GM21786 (cell line): ENCODE data around the gene ENTPD2.

Source experiments
- ATAC-seq: cut with Tn5 transposase; IDR thresholded peaks from one replicate; pipeline ENCODE4 v1.9.1; 2021; ENCODE audit not compliant: unreplicated experiment

Gene ENTPD2

DNA sequence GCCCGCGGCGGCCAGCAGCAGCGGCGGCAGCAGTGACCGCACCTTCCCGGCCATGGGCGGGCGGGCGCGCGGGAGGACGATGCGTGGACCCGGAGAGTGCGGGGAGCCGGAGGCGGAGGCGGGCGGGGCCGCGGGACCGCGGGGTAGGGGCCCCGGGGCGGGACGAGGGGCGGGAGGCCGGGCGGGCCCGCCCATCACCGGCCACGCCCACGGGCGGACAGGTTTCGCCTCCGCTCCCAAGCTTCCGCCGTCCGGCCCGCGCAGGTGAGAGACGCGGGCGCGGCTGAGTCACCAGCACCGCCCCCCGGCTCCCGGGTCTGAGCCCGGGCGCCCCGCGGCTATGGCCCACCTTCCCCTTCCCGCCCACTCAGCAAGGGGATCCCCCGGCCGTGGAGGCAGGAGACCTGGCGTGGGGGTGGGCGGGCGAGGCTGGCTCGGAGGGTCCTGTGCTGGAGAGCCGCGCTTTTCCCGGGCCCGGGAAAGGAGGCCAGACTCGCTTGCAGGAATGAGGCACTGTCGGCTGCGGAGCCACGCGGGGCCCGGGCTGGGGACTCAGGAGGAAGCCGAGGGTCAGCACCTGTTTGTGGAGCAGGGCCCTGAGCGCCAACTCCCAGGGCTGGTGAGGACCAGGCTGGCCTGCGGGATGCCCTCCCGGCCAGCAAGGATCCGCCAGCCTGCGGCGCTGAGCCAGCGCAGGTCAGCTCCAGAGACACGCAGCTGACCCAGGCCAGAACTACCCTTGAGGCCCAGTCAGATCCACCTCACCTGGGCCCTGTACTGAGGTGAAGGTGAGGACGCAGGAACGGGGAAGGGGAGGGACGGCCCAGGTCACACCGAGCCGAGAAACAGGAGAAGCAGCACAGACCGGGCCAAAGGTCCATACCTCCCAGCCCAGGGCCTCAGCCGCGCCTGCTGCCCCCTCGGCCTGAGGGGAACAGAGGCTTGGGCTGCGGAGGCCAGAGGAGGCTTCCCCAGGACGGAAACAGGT, at the start of gene ENTPD2:
Gene ENTPD2 (minus strand): TSS at position 118 of the 988 bp plus-strand sequence. CDS start 64 bp downstream, at position 54.
- ATAC-seq, result no peak

DNA sequence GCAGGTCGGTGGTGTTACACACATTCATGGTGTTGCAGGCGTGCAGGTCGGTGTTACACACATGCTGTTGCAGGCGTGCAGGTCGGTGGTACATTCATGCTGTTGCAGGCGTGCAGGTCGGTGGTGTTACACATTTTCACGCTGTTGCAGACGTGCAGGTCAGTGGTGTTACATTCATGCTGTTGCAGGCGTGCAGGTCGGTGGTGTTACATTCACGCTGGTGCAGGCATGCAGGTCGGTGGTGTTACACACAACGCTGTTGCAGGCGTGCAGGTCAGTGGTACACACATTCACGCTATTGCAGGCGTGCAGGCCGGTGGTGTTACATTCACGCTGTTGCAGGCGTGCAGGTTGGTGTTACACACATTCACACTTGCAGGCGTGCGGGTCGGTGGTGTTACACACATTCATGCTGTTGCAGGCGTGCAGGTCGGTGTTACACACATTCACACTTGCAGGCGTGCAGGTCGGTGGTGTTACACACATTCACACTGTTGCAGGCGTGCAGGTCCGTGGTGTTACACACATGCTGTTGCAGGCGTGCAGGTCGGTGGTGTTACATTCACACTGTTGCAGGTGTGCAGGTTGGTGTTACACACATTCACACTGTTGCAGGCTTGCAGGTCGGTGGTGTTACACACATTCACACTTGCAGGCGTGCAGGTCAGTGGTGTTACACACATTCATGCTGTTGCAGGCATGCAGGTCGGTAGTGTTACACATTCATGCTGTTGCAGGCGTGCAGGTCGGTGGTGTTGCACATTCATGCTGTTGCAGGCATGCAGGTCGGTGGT, 49.5 kb upstream of the ENTPD2 start:
- no peak for ATAC-seq

DNA sequence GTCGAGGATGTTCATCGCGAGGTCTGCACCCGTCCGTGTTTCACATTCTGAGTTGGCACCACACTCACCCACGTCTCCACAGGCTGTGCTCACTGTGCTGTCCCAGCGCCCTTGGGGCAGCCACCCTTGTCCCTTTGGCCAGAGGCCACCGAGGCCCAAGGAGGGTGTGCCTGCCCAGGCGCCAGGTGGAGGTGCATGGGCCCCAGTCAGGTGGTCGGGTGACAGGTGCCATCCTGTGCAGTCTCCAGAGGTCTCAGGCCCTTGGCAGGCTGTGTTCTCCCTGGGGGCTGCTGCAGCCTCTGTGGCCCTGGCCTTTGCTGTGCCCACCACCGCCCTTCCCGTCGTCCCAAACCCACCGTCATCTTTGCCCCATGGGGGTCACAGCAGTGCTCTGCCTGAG, 45.4 kb upstream of the ENTPD2 start:
- ATAC-seq, result no peak

DNA sequence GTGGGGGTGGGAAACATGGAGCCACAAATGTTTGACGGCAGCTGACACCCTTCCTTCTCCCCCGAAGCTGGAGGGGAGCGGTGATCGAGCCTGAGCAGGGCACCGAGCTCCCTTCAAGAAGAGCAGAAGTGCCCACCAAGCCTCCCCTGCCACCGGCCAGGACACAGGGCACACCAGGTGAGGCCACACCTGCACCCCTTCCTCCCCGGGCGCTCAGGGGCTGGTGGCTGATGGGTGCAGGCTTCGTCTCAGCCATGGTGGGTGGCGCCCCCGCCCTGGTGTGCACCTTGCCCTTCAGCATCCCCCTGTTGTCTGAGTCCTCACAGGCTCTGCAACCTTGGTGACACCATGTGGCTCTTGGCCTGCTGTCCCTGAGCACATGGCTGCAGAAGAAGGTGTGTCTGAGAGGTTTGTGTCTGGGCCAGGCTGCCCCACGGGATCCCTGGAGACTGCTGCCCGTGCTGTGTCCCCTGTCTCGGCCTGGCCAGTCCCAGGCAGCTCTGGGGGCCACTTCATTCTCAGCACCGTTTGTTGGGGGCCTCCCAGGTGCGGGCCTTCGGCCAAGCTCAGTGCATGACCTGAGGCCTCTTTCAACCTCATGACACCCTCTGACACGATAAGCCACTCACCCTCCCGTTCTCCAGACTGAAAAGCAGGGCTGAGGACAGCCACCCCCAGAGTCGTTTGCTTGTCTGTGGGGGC, 44.1 kb upstream of the ENTPD2 start:
- no peak for ATAC-seq

DNA sequence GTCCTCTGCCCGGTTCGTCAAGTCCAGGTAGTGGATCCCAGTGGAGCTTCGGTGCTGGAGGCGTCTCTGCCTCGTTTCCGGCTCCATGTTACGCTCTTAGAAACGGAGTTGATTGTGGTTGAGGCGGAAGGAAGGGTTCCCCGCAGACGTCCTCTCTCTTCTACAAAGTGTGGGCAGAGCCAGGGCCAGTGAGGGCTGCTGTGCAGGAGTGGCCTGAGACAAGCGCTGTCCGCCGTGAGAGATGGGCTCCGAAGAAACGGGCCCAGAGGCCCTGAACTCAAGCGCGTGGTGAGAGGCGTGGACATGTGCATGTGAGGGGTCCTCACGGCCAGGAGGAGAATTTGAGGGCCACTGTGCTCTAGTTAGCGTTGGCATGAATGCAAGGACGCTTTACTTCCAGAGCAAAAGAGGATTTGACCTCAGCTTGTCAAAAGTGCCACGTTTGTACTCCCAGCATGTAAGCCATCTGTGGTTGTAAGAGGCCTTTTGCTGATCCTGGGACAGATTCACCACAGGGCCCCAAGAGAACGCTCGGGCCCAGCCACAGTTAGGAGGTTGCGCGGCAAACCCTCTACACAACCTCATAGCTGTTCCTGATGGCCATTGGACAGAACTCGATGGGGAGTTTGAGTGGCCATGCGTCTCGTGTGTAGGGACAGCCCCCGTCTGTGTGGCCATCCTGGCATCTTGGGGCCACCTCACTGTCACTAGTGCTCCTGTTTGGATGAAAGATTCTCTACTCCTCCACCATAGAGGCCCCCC, 43.1 kb upstream of the ENTPD2 start:
- ATAC-seq, result no peak

DNA sequence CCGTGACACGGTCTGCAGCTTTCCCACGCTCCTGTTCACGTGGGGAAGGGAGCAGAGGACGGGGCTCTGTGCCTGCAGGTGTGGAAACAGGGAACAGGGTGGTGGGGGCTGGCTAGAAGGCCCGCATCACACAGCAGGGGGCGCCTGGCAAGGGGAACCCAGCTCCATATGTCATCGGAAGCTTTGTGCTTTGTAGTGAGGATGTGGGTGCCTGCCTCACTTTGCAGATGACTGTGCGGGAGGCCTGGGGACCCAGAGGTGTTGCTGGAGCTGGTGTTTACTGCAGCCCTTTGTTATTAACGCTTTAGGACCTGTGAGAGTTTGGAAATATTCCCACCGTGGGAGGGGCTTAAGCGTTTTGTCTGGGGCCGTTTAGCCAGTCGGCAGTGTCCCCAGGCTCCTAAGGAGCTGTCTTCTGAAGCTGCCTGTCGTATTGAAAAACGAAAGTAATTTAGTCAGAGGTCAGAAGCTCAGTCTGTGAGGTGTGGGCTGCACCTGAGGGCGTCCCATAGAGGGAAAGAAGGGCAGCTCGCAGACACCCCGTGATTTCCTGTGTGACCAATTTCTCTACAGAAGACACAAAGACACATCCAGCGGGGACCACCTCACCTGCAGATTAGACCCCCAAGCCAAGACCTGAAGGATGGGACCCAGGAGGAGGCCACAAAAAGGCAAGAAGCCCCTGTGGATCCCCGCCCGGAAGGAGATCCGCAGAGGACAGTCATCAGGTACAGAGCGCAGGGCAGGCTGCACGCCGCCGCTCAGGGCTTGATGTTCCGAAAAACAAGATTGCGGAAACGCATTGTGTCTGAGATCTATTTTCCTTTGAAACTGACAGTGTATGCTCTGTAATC, 42.0 kb upstream of the ENTPD2 start:
- ATAC-seq, result peak; percentile 85

DNA sequence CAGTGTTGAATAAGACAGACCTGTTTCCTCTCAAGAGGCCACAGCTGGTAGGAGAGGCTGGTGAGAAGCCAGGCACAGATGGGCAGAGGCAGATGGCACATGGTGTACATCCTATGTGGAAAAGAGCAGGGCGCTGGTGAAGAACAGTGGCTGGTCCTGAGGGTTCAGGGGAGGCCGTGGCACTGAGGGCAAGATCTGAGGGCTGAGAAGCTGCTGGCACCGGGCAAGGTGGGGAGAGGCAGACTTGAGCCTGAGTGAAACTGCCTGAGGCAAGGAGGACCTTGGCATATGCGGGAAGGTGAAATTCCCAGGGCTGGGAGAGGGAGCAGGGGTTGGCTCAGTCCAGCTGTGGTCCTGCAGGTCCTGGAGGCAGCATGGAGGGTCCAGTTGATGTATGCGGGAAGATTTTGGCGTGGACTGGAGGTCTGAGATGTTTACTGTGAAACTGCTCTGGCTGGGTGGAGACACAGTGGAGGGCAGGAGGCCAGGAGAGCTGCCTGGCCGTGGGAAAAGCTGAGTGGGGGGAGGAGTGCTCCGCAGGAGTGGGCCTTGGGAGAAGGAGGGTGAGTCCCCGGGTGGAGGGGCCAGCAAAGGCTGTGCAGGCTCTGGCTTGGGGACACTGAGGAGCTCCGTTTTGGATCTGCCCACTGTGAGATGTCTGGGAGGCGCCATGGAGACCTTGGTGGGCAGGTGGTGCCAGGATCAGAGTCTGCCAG, 35.5 kb upstream of the ENTPD2 start:
- ATAC-seq, result no peak

DNA sequence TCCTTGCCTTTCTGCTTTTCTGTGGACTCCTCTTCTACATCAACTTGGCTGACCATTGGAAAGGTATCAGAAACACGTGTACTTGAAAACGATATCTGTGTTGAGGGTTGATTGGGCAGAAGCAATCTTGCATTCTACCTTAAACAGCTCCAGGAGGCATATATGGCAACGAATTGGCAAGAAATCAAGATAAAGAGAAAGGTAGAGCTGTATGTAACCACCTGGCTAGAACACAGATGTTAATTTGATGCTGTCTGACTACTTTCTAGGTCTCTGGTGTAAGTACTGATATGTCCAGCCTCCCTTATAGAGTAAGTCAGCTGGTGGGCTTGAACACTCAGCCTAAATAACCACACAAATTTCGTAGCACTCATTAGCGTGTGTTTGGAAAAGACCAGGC, 34.3 kb upstream of the ENTPD2 start:
- no peak for ATAC-seq

DNA sequence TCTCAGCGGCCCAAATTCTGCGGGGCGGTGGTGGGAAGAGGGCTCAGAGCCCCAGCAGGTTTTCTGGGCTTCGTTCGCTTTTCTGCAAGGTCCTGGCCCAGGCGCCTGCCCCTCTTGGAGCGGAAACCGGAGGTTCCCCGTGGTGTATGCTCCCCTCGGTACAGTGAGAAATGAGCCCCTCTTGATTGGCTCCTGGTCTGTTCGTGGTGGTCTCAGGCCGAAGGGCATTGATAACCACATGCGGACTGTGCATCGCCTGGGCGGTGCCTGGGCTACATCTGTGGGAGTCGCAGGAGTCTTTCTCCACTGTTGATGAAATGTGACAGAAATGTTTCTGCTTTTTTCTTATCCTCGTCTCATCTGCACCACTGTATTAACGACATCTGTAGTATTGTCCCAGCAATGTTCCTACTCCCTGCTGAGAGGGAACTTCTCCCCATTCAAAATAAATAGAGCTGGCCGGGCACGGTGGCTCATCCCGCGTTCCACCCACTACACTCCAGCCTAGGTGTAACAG, 33.6 kb upstream of the ENTPD2 start:
- no peak for ATAC-seq

DNA sequence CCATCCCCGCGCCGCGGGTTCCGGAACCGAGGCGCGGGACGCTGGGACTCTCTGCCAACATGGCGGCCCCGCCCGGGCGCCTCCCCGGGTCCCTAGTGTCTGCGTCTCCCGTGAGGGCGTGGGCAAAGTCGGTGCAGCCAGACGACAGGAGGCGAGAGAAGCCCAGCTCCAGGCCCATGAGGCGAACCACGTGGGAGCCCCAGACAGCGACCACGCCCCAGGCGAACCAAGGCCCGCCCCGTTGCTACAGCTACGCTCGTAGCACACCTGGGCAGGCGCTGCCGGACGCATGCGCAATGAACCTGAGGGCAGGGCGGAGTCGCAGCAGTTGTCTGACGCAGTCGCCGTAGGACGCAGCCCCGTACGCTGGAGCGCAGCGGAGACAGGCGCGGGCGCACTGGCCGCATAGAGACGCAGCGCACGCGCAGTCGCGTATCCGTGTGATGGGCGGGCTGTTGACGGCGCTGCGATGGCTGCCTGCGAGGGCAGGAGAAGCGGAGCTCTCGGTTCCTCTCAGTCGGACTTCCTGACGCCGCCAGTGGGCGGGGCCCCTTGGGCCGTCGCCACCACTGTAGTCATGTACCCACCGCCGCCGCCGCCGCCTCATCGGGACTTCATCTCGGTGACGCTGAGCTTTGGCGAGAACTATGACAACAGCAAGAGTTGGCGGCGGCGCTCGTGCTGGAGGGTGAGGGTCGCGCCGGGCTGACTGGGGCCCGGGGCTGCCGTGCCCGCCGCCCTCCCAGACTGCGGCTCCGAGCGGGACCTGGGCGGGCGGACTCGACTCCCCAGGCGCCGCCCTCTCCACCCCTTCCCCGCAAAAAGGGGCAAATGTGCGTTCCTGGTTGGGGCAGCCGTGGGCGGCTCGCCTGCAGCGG, 32.9 kb upstream of the ENTPD2 start, which contains the start of gene MAN1B1:
Gene MAN1B1 (plus strand): TSS at position 455 of the 878 bp plus-strand sequence. CDS start 15 bp downstream, at position 470.
- peak; percentile 79 for ATAC-seq

DNA sequence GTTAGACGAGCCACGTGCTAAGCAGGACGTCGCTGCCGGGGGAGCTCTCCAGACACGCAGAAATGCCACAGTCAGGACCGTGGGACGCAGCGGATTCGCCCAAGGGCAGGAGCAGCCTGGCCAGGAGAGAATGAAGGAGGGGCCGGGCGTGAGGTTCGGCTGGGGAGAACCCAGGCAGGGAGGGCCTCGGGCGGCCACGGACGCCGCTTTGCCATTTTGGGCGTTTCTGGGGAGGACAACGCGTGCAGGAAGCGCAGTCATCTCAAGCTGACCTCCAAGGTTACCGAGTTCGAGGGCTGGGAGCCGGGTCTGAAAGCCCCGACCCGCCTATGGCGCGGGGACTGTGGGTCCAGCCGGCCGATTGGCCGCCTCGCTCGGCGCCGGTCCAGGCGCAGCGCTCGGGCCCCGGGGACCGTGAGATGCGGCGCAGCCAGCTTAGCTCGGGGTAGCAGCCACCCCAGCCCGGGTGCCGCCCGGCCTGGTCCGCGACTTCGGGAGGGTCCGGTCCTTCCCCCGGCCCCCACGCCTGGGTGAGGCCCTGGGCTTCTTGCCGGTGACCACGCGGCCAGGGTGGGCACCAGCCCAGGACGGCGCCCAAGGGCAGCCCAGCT, 32.2 kb upstream of the ENTPD2 start:
- peak; percentile 0 for ATAC-seq

DNA sequence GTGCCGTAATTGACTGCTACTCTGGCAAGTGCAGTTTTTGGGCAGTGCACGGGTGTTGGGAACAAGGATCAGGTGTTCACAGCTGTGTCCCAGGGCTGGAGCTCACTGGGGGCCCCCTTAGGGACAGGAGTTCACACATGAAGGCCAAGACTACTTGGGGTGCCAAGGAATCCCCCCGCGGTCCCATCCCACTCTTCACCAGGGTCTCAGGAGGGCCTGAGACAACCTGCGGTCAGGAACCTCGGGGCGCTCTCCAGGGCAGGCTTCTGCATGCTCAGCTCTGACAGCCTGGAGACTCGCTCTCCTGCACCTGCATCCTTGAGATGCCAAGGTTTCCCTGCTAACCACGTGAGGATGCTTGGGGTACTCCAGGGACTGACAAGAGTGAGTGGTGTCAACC, 30.7 kb upstream of the ENTPD2 start:
- no peak for ATAC-seq

DNA sequence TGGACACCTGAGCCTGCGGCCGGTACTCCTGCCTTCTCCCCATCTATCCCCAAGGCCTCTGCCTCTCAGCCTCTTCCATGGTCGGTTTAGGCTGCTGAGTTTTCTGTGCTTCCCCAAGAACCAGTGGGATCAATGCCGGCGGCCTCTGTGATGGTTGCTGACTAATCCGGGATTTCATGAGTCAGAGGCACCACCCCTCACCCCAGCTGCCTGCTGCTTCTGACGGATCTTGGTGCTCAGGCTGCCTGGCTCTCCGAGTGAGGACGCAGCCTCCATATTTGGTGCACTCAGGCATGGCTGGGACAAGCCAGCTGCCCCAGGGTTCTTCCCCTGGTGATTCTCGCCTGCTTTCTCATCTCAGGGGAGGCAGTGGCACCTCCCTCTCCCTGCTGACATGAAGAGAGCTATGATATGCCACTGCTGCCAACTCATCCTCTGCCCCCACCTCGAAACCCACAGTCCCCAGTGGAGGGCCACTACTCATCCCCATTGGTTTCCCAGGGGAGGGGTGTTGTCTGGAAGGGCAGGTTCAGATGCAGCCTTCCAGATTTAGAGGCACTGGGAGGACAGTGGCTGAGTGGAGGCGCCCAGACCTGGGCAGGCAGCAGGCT, 29.6 kb upstream of the ENTPD2 start:
- ATAC-seq, result no peak

DNA sequence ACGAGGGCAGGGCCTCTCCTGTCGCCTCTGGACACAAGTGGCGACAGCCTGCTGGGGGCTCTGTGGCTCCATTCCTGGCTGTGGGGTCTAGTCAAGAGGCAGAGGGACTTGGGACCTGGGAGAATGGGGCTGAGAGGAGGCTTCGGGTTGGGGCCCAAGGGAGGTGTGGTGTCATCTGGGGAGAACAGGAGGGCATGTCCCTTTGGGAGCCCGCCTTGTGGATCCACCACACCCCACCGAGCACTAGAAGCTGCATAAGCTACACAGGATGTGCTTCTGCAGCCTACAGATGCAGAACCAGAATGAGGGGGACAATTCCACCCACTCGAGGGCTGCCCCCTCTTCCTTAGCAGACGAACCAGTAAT, 29.0 kb upstream of the ENTPD2 start:
- no peak for ATAC-seq

DNA sequence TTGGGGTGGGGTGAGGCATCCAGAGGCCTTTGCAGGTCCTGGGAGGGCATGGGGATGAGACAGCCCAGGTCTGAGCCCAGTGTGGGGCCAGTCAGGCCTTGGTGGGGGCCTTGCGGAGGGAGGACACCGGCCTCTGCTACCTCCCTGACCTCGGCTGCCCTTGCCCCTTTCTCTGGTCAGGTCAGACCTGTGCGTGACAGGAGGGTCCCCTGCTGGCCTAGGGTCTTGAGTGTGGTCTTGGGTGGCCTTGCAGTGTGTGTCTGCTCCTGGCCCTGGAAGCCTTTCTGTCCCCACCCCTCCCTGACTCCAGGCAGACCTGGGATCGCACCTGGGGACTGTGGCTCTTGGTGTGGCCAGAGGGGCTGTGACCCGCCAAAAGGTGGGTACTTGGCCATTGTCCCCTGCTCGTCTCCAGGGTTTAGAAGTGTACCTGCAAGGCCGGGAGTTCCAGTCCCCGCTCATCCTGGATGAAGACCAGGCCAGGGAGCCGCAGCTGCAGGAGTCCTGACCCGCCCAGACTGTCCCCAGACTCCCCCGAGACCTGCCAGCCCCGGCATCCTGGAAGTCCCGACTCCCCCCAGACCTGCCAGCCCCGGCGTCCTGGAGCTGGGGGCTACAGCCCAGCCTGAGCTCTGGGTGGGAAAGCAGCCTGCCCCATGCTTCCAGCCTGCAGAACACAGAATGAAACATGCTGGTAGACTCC, 28.5 kb upstream of the ENTPD2 start:
- no peak for ATAC-seq
